Tongue (tissue), 2 donors: ENCODE measurements around the gene ITPKA. TPM values are rescaled to one million over a fixed set of nuclear protein-coding genes. Genes with fewer than 3 reads are reported as not detected.

ENCODE experiments used
- DNase-seq: peaks from one replicate; pipeline ENCODE4 v3.0.0-alpha.2; 2015
- total RNA-seq: library from RNA; depleted of rRNA; stranded (reverse); fragments of >200 nt; gene quantifications from one replicate; pipeline ENCODE4 v1.2.3, GENCODE V29; 2014

The ITPKA gene
- total RNA-seq, 1 donor from 2014 or later = 1.2 TPM

- DNase-seq = no peak
Observed at GRCh38 chr15:41491889-41492288, 1.8 kb upstream of the ITPKA start.

GRCh38 chr15:41492597-41493204 is 973 bp upstream of the ITPKA start:
- no peak for DNase-seq

DNA sequence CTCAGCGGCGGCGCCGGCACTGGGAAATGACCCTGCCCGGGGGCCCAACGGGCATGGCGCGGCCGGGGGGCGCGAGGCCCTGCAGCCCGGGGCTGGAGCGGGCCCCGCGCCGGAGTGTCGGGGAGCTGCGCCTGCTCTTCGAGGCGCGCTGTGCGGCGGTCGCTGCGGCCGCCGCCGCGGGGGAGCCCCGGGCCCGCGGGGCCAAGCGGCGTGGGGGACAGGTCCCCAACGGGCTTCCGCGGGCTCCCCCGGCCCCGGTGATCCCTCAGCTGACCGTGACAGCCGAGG is 172 bp downstream of the ITPKA start:
- no peak for DNase-seq

DNA sequence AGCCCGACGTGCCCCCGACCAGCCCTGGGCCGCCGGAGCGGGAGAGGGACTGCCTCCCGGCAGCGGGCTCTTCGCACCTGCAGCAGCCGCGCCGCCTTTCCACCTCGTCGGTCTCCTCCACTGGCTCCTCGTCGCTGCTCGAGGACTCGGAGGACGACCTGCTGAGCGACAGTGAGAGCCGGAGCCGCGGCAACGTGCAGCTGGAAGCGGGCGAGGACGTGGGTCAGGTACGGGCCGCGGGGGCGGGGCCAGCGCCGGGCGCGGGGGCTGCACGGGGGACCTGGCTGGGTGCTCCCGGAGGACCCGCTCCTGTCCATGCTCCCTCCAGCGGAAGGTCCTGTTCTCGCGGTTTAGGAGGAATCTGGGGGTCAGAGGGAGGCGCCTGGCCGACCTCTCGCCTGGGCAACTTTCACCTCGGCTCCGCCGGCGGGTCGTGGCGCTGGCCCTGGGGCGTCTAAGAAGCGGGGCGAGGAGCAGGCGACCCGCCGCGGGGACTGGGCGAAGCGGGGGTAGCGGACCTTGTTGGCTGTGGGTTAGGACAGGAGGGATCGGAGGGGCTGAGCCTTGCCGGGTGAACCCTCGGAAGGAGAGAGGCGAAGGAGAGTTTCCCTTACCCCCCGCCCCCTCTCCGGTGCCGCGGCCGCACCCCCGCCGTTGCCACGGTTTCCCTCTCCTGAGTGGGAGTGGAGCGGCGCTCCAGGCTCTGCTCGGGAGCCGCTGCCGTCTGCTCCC is 682 bp downstream of the ITPKA start:
- DNase-seq = no peak

DNA sequence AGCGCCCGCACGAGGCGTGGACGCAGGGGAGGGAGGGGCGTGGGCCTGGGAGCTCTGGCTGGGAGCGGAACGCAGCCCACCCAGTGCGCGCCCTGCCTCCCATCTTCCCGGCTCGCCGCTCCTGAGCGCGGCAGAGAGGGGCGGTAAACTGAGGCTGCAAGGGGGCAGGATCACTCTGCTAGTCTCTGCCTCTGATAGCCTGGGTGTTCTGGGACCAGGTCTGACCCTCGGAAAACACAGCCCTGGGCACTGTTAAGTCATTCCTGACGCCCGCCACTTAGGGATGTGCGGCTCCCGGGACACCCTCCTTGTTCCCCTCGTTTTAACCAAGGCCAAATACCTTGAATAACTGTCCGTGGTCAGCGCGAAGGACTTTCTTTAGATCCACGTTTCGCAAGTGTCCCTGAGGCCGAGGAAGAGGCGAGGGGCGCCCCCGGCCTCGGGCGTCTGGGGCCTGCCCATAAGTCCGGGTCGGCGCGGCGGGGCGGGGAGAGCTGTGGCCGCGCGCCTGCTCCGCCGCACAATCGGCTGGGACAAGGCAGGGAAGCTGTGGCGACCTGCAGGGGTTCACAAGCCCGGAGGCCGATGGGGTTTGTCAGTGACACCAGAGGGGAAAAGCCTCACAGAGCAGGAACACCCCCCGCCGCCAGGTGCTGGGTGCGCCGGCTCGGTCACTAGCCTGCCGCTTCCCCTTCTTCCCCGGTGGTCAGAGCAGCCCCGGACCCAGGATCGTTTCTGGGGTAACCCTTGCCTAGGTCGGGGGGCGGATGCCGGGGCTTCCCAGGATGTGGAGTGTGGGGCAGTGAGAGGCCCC is 1.5 kb downstream of the ITPKA start:
- no peak for DNase-seq

GRCh38 chr15:41495736-41496599 is 2.3 kb downstream of the ITPKA start:
- no peak for DNase-seq

DNA sequence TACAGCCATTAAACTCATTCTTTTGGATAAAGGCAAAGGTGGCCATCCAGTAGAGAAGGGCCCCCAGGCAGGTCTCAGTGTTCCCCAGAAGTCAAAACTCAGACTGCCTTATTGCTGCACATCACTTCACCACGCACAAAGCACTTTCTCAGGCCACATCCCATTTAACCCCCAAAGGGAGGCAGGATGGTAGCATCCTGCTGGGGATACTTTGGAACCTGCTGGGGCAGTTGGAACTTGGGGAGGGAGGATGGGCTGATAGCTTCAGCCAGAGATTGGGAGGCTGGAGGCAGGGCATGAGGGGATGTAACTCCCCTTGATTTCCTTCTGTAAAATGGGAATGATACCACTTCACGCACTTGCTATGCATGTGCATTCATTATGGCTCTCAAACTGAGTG is 5.0 kb downstream of the ITPKA start:
- no peak for DNase-seq

GRCh38 chr15:41499109-41499851 is 5.6 kb downstream of the ITPKA start:
- no peak for DNase-seq

DNA sequence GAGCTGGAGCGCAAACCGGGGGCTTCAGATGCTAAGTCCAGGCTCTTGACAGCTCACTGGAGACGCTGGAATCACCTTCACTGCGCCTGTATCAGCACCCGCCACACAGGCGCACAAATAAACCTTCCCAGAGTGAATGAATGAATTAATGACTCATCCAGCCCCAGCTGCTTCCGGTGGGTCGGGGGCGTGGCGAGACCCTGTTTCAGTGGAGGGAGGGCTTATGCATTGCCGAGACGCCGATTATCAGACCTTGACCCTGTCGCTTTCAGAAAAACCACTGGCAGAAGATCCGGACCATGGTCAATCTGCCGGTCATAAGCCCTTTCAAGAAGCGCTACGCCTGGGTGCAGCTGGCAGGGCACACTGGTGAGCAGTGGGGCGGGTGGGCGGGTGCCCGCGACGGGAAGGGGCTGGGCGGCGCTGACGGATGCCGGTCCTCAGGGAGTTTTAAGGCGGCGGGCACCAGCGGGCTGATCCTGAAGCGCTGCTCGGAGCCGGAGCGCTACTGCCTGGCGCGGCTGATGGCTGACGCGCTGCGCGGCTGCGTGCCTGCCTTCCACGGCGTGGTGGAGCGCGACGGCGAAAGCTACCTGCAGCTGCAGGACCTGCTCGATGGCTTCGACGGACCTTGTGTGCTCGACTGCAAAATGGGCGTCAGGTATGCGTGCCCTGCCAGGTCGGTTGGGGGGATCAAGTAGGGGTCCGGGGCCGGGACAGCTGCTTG is 7.7 kb downstream of the ITPKA start:
- peak; percentile 22 for DNase-seq

GRCh38 chr15:41501931-41502794 is 8.5 kb downstream of the ITPKA start:
- no peak for DNase-seq

- no peak for DNase-seq
Observed at GRCh38 chr15:41502795-41503668, 9.4 kb downstream of the ITPKA start.

DNA sequence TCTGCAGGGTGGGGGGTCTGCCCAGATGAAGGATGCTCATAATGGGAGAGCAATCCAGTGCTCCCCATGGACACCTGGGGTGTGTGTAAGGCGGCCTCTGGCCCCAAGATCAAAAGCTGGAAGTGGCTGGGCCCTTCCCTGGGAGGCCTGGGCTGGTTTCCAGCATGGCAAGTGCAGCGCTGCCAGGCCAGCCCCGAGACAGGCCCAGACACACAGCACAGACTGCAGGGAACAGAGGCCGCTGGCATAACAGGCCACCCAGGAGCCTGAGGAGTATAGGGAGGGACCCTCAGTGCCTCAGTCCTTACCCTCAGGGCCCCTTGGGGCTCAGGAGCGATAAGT is 10.0 kb downstream of the ITPKA start:
- DNase-seq = no peak

- no peak for DNase-seq
Observed at GRCh38 chr15:41504751-41505492, 11.2 kb downstream of the ITPKA start.

DNA sequence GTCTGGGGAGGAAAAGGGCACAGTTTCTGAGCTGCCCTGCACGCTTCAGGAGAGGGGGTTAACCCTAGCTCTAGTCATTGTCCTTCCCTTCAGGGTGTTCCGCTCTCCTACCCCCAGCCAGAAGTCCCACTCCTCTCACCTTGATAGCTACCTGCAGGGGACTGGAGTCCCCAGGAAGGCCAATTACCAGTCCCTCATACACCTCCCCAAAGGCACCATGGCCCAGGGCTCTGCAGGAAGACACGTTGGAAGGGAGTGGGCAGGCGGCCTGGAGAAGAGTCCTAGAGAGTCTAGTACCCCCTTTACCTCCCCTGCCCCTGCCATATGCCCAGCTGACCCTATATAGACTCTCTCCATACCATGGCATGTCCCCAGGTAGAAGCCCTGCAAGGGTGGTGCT is 12.1 kb downstream of the ITPKA start:
- no peak for DNase-seq

DNA sequence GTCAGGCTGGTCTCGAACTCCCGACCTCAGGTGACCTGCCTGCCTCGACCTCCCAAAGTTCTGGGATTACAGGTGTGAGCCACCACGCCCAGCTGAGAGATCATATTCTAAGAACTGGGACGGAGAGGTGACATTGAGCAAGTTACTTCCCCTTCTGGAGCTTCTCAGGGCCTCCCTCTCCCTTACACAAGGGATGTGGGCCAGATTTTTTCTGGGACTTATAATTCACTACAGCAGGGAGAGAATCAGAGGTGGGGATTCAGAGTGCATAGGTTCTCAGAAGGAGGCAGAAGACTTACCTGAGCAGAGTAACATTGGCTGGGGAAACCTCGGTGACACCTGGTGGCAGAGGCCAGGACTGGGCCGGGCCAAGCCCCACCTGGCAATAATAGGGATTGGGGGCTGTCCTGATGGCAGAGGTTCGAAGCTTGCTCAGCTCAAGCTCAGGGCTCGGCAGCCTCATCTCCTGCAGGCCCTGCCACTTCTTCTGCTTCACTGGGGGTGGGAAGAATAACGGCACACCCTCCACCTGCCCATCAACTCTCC is 13.2 kb downstream of the ITPKA start:
- DNase-seq = no peak

- no peak for DNase-seq
Observed at GRCh38 chr15:41507820-41508290, 14.2 kb downstream of the ITPKA start.

DNA sequence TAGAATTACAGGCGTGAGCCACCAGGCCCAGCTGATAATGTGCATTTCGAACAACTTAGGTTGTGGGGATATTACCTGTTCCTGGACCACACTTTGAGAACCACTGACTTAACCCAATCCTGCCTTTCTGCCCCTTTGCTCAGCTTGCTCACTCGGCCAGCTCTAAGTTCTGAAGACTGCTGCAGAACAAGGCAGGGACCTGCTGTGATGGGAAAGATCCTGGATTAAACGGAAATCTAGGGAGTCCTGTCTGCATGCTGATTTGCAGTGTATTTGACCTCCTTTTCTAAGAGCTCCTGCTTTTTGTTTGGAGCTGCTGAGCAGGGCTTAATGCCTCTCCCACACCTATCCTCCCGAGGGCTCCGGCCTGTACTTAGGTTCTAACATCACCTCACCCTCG is 17.1 kb downstream of the ITPKA start:
- DNase-seq = no peak

- no peak for DNase-seq
Observed at GRCh38 chr15:41511331-41511898, 17.7 kb downstream of the ITPKA start.
